Measurements from ENCODE around the gene SPACA6.
"Not testable (repeated sequence)": the region's sequence is repeated elsewhere in the genome, so short reads cannot be mapped to it uniquely, and the experiment has no call there.

The SPACA6 gene

GRCh38 chr19:51735759-51736449 is 42.8 kb downstream of the SPACA6 start:
- H3K9ac ChIP-seq (ENCODE audit: low read depth in 1 of 2, low read length in 2 of 2) = no peak overlapping the region
- H3K27ac ChIP-seq (ENCODE audit: low read depth, low read length) = no peak overlapping the region
- no peak overlapping the region for H3K4me3 ChIP-seq (ENCODE audit: low read depth in 1 of 2, low read length in 2 of 2)
- H3K4me1 ChIP-seq (ENCODE audit: control insufficient read depth in 1 of 2, insufficient read depth in 2 of 2, low read length in 2 of 2) = no peaks in the 10 kb centered on the region
- no peaks in the 10 kb centered on the region for H3K9me3 ChIP-seq (ENCODE audit: control insufficient read depth in 1 of 2, low read length in 2 of 2)
- H3K27me3 ChIP-seq (ENCODE audit: control insufficient read depth in 1 of 2, insufficient read depth in 2 of 2, low read length in 2 of 2) = no peaks in the 10 kb centered on the region
- no peaks in the 10 kb centered on the region for H3K36me3 ChIP-seq (ENCODE audit: control insufficient read depth in 1 of 2, insufficient read depth in 2 of 2, low read length in 2 of 2)

- Histone ChIP-seq H3K9me3 (ENCODE audit: control insufficient read depth in 1 of 2, low read length in 2 of 2) (no peaks in the 10 kb centered on the region), H3K27ac (ENCODE audit: low read depth, low read length) (no peak overlapping the region), H3K4me1 (ENCODE audit: control insufficient read depth in 1 of 2, insufficient read depth in 2 of 2, low read length in 2 of 2) (no peaks in the 10 kb centered on the region), H3K36me3 (ENCODE audit: control insufficient read depth in 1 of 2, insufficient read depth in 2 of 2, low read length in 2 of 2) (no peaks in the 10 kb centered on the region), H3K9ac (ENCODE audit: low read depth in 1 of 2, low read length in 2 of 2) (no peak overlapping the region), H3K4me3 (ENCODE audit: low read depth in 1 of 2, low read length in 2 of 2) (no peak overlapping the region), H3K27me3 (ENCODE audit: control insufficient read depth in 1 of 2, insufficient read depth in 2 of 2, low read length in 2 of 2) (no peaks in the 10 kb centered on the region)
These were observed 44.3 kb downstream of the SPACA6 start for GRCh38 chr19:51737389-51737788.

- Histone ChIP-seq H3K27me3 (ENCODE audit: control insufficient read depth in 1 of 2, insufficient read depth in 2 of 2, low read length in 2 of 2) (no peaks in the 10 kb centered on the region), H3K4me1 (ENCODE audit: control insufficient read depth in 1 of 2, insufficient read depth in 2 of 2, low read length in 2 of 2) (no peaks in the 10 kb centered on the region), H3K9ac (ENCODE audit: low read depth in 1 of 2, low read length in 2 of 2) (no peak overlapping the region), H3K36me3 (ENCODE audit: control insufficient read depth in 1 of 2, insufficient read depth in 2 of 2, low read length in 2 of 2) (no peaks in the 10 kb centered on the region), H3K27ac (ENCODE audit: low read depth, low read length) (no peak overlapping the region), H3K4me3 (ENCODE audit: low read depth in 1 of 2, low read length in 2 of 2) (no peak overlapping the region), H3K9me3 (ENCODE audit: control insufficient read depth in 1 of 2, low read length in 2 of 2) (no peaks in the 10 kb centered on the region)
These were observed 44.8 kb downstream of the SPACA6 start for GRCh38 chr19:51737924-51738323.

GRCh38 chr19:51738523-51738922 is 45.4 kb downstream of the SPACA6 start:
- not testable (repeated sequence) for H3K36me3 ChIP-seq (ENCODE audit: control insufficient read depth in 1 of 2, insufficient read depth in 2 of 2, low read length in 2 of 2); H3K4me1 ChIP-seq (ENCODE audit: control insufficient read depth in 1 of 2, insufficient read depth in 2 of 2, low read length in 2 of 2); H3K27me3 ChIP-seq (ENCODE audit: control insufficient read depth in 1 of 2, insufficient read depth in 2 of 2, low read length in 2 of 2); H3K4me3 ChIP-seq (ENCODE audit: low read depth in 1 of 2, low read length in 2 of 2); H3K9me3 ChIP-seq (ENCODE audit: control insufficient read depth in 1 of 2, low read length in 2 of 2); H3K27ac ChIP-seq (ENCODE audit: low read depth, low read length); H3K9ac ChIP-seq (ENCODE audit: low read depth in 1 of 2, low read length in 2 of 2)

GRCh38 chr19:51739466-51740213 is 46.5 kb downstream of the SPACA6 start:
- Histone ChIP-seq H3K27ac (ENCODE audit: low read depth, low read length) (no peak overlapping the region), H3K27me3 (ENCODE audit: control insufficient read depth in 1 of 2, insufficient read depth in 2 of 2, low read length in 2 of 2) (no peaks in the 10 kb centered on the region), H3K4me3 (ENCODE audit: low read depth in 1 of 2, low read length in 2 of 2) (no peak overlapping the region), H3K36me3 (ENCODE audit: control insufficient read depth in 1 of 2, insufficient read depth in 2 of 2, low read length in 2 of 2) (no peaks in the 10 kb centered on the region), H3K9me3 (ENCODE audit: control insufficient read depth in 1 of 2, low read length in 2 of 2) (no peaks in the 10 kb centered on the region), H3K4me1 (ENCODE audit: control insufficient read depth in 1 of 2, insufficient read depth in 2 of 2, low read length in 2 of 2) (no peaks in the 10 kb centered on the region), H3K9ac (ENCODE audit: low read depth in 1 of 2, low read length in 2 of 2) (no peak overlapping the region)

GRCh38 chr19:51740356-51740755 is 47.2 kb downstream of the SPACA6 start:
- no peak overlapping the region for H3K4me3 ChIP-seq (ENCODE audit: low read depth in 1 of 2, low read length in 2 of 2)
- no peak overlapping the region for H3K9ac ChIP-seq (ENCODE audit: low read depth in 1 of 2, low read length in 2 of 2)
- H3K9me3 ChIP-seq (ENCODE audit: control insufficient read depth in 1 of 2, low read length in 2 of 2) = no peaks in the 10 kb centered on the region
- no peak overlapping the region for H3K27ac ChIP-seq (ENCODE audit: low read depth, low read length)
- no peaks in the 10 kb centered on the region for H3K4me1 ChIP-seq (ENCODE audit: control insufficient read depth in 1 of 2, insufficient read depth in 2 of 2, low read length in 2 of 2)
- H3K27me3 ChIP-seq (ENCODE audit: control insufficient read depth in 1 of 2, insufficient read depth in 2 of 2, low read length in 2 of 2) = no peaks in the 10 kb centered on the region
- H3K36me3 ChIP-seq (ENCODE audit: control insufficient read depth in 1 of 2, insufficient read depth in 2 of 2, low read length in 2 of 2) = no peaks in the 10 kb centered on the region

GRCh38 chr19:51742789-51743188 is 49.7 kb downstream of the SPACA6 start:
- Histone ChIP-seq H3K9me3 (ENCODE audit: control insufficient read depth in 1 of 2, low read length in 2 of 2) (no peaks in the 10 kb centered on the region), H3K4me1 (ENCODE audit: control insufficient read depth in 1 of 2, insufficient read depth in 2 of 2, low read length in 2 of 2) (no peaks in the 10 kb centered on the region), H3K36me3 (ENCODE audit: control insufficient read depth in 1 of 2, insufficient read depth in 2 of 2, low read length in 2 of 2) (no peaks in the 10 kb centered on the region), H3K4me3 (ENCODE audit: low read depth in 1 of 2, low read length in 2 of 2) (no peak overlapping the region), H3K27me3 (ENCODE audit: control insufficient read depth in 1 of 2, insufficient read depth in 2 of 2, low read length in 2 of 2) (no peaks in the 10 kb centered on the region), H3K9ac (ENCODE audit: low read depth in 1 of 2, low read length in 2 of 2) (no peak overlapping the region), H3K27ac (ENCODE audit: low read depth, low read length) (no peak overlapping the region)

GRCh38 chr19:51743405-51743804 is 50.3 kb downstream of the SPACA6 start:
- no peak overlapping the region for H3K27ac ChIP-seq (ENCODE audit: low read depth, low read length)
- no peaks in the 10 kb centered on the region for H3K9me3 ChIP-seq (ENCODE audit: control insufficient read depth in 1 of 2, low read length in 2 of 2)
- no peak overlapping the region for H3K4me3 ChIP-seq (ENCODE audit: low read depth in 1 of 2, low read length in 2 of 2)
- no peaks in the 10 kb centered on the region for H3K4me1 ChIP-seq (ENCODE audit: control insufficient read depth in 1 of 2, insufficient read depth in 2 of 2, low read length in 2 of 2)
- no peaks in the 10 kb centered on the region for H3K27me3 ChIP-seq (ENCODE audit: control insufficient read depth in 1 of 2, insufficient read depth in 2 of 2, low read length in 2 of 2)
- no peak overlapping the region for H3K9ac ChIP-seq (ENCODE audit: low read depth in 1 of 2, low read length in 2 of 2)
- H3K36me3 ChIP-seq (ENCODE audit: control insufficient read depth in 1 of 2, insufficient read depth in 2 of 2, low read length in 2 of 2) = no peaks in the 10 kb centered on the region

GRCh38 chr19:51746731-51747130 is 53.6 kb downstream of the SPACA6 start:
- Histone ChIP-seq H3K36me3 (ENCODE audit: control insufficient read depth in 1 of 2, insufficient read depth in 2 of 2, low read length in 2 of 2) (no peaks in the 10 kb centered on the region), H3K9ac (ENCODE audit: low read depth in 1 of 2, low read length in 2 of 2) (no peak overlapping the region), H3K27me3 (ENCODE audit: control insufficient read depth in 1 of 2, insufficient read depth in 2 of 2, low read length in 2 of 2) (no peaks in the 10 kb centered on the region), H3K4me3 (ENCODE audit: low read depth in 1 of 2, low read length in 2 of 2) (no peak overlapping the region), H3K4me1 (ENCODE audit: control insufficient read depth in 1 of 2, insufficient read depth in 2 of 2, low read length in 2 of 2) (no peaks in the 10 kb centered on the region), H3K9me3 (ENCODE audit: control insufficient read depth in 1 of 2, low read length in 2 of 2) (no peaks in the 10 kb centered on the region), H3K27ac (ENCODE audit: low read depth, low read length) (no peak overlapping the region)

GRCh38 chr19:51749979-51750378 is 56.8 kb downstream of the SPACA6 start:
- Histone ChIP-seq H3K27me3 (ENCODE audit: control insufficient read depth in 1 of 2, insufficient read depth in 2 of 2, low read length in 2 of 2) (no peaks in the 10 kb centered on the region), H3K9me3 (ENCODE audit: control insufficient read depth in 1 of 2, low read length in 2 of 2) (no peaks in the 10 kb centered on the region), H3K27ac (ENCODE audit: low read depth, low read length) (no peak overlapping the region), H3K36me3 (ENCODE audit: control insufficient read depth in 1 of 2, insufficient read depth in 2 of 2, low read length in 2 of 2) (no peaks in the 10 kb centered on the region), H3K9ac (ENCODE audit: low read depth in 1 of 2, low read length in 2 of 2) (no peak overlapping the region), H3K4me3 (ENCODE audit: low read depth in 1 of 2, low read length in 2 of 2) (no peak overlapping the region), H3K4me1 (ENCODE audit: control insufficient read depth in 1 of 2, insufficient read depth in 2 of 2, low read length in 2 of 2) (no peaks in the 10 kb centered on the region)
